Keratinocyte (primary cell): ENCODE measurements around the gene CENPP. TPM values are rescaled to one million over a fixed set of nuclear protein-coding genes. Genes with fewer than 3 reads are reported as not detected.

Source experiments
- DNase-seq: peaks from one replicate; pipeline ENCODE4 v3.0.0-alpha.2; 2011; ENCODE audit warnings: low read depth, missing footprints, low spot score
- FAIRE-seq: peaks from 2 replicates; lab custom pipeline; 2011; peaks lifted over from hg19 to GRCh38; lab: Jason Lieb, UNC
- H2AFZ ChIP-seq: 2 replicates; pipeline ENCODE4 v1.6.0; 2012; ENCODE audit warnings: low read length, control low read depth, inconsistent platforms; ENCODE audit not compliant: control insufficient read depth
- H3K27ac ChIP-seq: 2 replicates; pipeline ENCODE4 v1.5.1; 2011; ENCODE audit warnings: low read length; ENCODE audit not compliant: control insufficient read depth, insufficient read depth
- H3K27me3 ChIP-seq: 3 replicates; pipeline ENCODE4 v1.6.0; 2011; ENCODE audit warnings: low read length; ENCODE audit not compliant: control insufficient read depth, insufficient read depth; ENCODE audit errors: extremely low read depth
- H3K36me3 ChIP-seq, 2 experiments: 2 replicates in 1 of 2; 3 replicates in 1 of 2; pipeline ENCODE4 v1.5.1; 2011; ENCODE audit warnings: low read length in 2 of 2, mild to moderate bottlenecking in 1 of 2; ENCODE audit not compliant: control insufficient read depth in 2 of 2, insufficient read depth in 2 of 2; ENCODE audit errors: extremely low read depth in 1 of 2
- H3K4me1 ChIP-seq: 3 replicates; pipeline ENCODE4 v1.5.1; 2011; ENCODE audit warnings: low read length; ENCODE audit not compliant: control insufficient read depth, insufficient read depth; ENCODE audit errors: extremely low read depth
- H3K4me2 ChIP-seq: 3 replicates; pipeline ENCODE4 v1.6.0; 2011; ENCODE audit warnings: low read depth, low read length; ENCODE audit not compliant: control insufficient read depth, insufficient read depth; ENCODE audit errors: extremely low read depth
- H3K4me3 ChIP-seq, 3 experiments: fragments of 200-600 bp in 1 of 3; sonication (generic) in 1 of 3; 2 replicates in 2 of 3; 3 replicates in 1 of 3; pipeline ENCODE4 v1.5.1; 2011 to 2016; ENCODE audit warnings: low read length in 3 of 3, mild to moderate bottlenecking in 3 of 3, control low read depth in 2 of 3, inconsistent platforms in 1 of 3, low read depth in 1 of 3, mixed read lengths in 1 of 3, mixed run types in 1 of 3, moderate library complexity in 1 of 3; ENCODE audit not compliant: control insufficient read depth in 2 of 3, insufficient read depth in 2 of 3; ENCODE audit errors: extremely low read depth in 1 of 3
- H3K79me2 ChIP-seq: 2 replicates; pipeline ENCODE4 v1.6.0; 2012; ENCODE audit warnings: low read length; ENCODE audit not compliant: control insufficient read depth, insufficient read depth
- H3K9ac ChIP-seq: 3 replicates; pipeline ENCODE4 v1.6.0; 2011; ENCODE audit warnings: low read length; ENCODE audit not compliant: control insufficient read depth, insufficient read depth; ENCODE audit errors: extremely low read depth
- H3K9me1 ChIP-seq: 3 replicates; pipeline ENCODE4 v1.6.0; 2011; ENCODE audit warnings: low read length; ENCODE audit not compliant: control insufficient read depth, insufficient read depth; ENCODE audit errors: extremely low read depth
- H3K9me3 ChIP-seq: 2 replicates; pipeline ENCODE4 v1.5.1; 2012; ENCODE audit warnings: low read depth, low read length; ENCODE audit not compliant: control insufficient read depth
- H4K20me1 ChIP-seq: 3 replicates; pipeline ENCODE4 v1.6.0; 2011; ENCODE audit warnings: low read length; ENCODE audit not compliant: control insufficient read depth, insufficient read depth; ENCODE audit errors: extremely low read depth
- CTCF ChIP-seq, 3 experiments: IDR thresholded peaks in 1 of 3; conservative IDR thresholded peaks in 1 of 3; optimal IDR thresholded peaks in 1 of 3; 2 replicates in 2 of 3; 3 replicates in 1 of 3; pipeline versions ENCODE3 to v1.5.1; 2011; ENCODE audit warnings: low read length in 3 of 3, mild to moderate bottlenecking in 3 of 3, moderate library complexity in 2 of 3, control low read depth in 1 of 3, inconsistent platforms in 1 of 3; ENCODE audit not compliant: insufficient read depth in 2 of 3; ENCODE audit errors: extremely low read depth in 1 of 3
- EZH2 ChIP-seq: IDR thresholded peaks from one replicate; pipeline ENCODE4 v1.6.1; 2012; ENCODE audit warnings: inconsistent platforms, mild to moderate bottlenecking, low read length, moderate library complexity
- dilution Hi-C: fragments of 300-500 bp; cut with MboI; formaldehyde crosslinking; loops from one replicate; pipeline ENCODE4 v1.7.0; 2020; ENCODE audit warnings: low sequenced_read_pairs; ENCODE audit not compliant: extremely low pct_ligation_motif_present
- polyA plus RNA-seq, 5 experiments: library from polyadenylated mRNA; depleted of rRNA in 3 of 5; stranded (reverse) in 3 of 5; stranded (forward) in 1 of 5; unstranded in 1 of 5; fragments of >200 nt; gene quantifications; 1 replicate in 1 of 5; 2 replicates in 3 of 5; 3 replicates in 1 of 5; pipeline versions ENCODE4 v1.2.1 to v1.2.3, GENCODE V29; 2011 to 2012; ENCODE audit warnings: missing spikeins in 2 of 5, low read depth in 1 of 5, low replicate concordance in 1 of 5

The CENPP gene
- polyA plus RNA-seq, 1 donor (not counting 4 experiments of a cell fraction or from before 2014, with no cell fraction given): 6.7 TPM

- H4K20me1 ChIP-seq: no peaks in the 10 kb centered on the region
- no peak for FAIRE-seq
- dilution Hi-C loops: no loop called here
- H2AFZ ChIP-seq: no peak overlapping the region
- peaks cover 7% of the 10 kb centered on the region for H3K79me2 ChIP-seq
- peaks cover 23% of the 10 kb centered on the region for H3K4me1 ChIP-seq
- H3K4me3 ChIP-seq: no peak overlapping the region
- no peak overlapping the region for H3K9ac ChIP-seq
- no peaks in the 10 kb centered on the region for H3K9me3 ChIP-seq
- no peak overlapping the region for H3K27ac ChIP-seq
- H3K4me2 ChIP-seq: no peak overlapping the region
- H3K9me1 ChIP-seq: no peaks in the 10 kb centered on the region
- TF ChIP-seq EZH2: no peak
- TF ChIP-seq CTCF (optimal IDR thresholded peaks at IDR 0.05 in 1 of 3, IDR thresholded peaks at IDR 0.05 in 1 of 3, conservative IDR thresholded peaks at IDR 0.05 in 1 of 3; ENCODE audit: extremely low read depth in 1 of 3, insufficient read depth in 2 of 3, low read length in 3 of 3): no peak
- peaks cover 11 to 16% of the 10 kb centered on the region in 2 experiments for H3K36me3 ChIP-seq
- DNase-seq: no peak
- no peaks in the 10 kb centered on the region for H3K27me3 ChIP-seq
Measured at GRCh38 chr9:92298036-92298435, 27.7 kb upstream of the CENPP start.

GRCh38 chr9:92299116-92299515 lies 26.6 kb upstream of the CENPP start:
- H3K36me3 ChIP-seq: peaks cover 14 to 21% of the 10 kb centered on the region in 2 experiments
- dilution Hi-C loops: no loop called here
- TF ChIP-seq EZH2 (no peak), CTCF (optimal IDR thresholded peaks at IDR 0.05 in 1 of 3, IDR thresholded peaks at IDR 0.05 in 1 of 3, conservative IDR thresholded peaks at IDR 0.05 in 1 of 3; ENCODE audit: extremely low read depth in 1 of 3, insufficient read depth in 2 of 3, low read length in 3 of 3) (no peak)

More at GRCh38 chr9:92299116-92299515, 26.6 kb upstream of the CENPP start:
- Histone ChIP-seq H3K79me2 (peaks cover 3% of the 10 kb centered on the region), H3K27me3 (no peaks in the 10 kb centered on the region), H3K27ac (no peak overlapping the region), H3K4me3 (no peak overlapping the region), H3K9me1 (no peaks in the 10 kb centered on the region), H3K4me1 (peaks cover 22% of the 10 kb centered on the region), H4K20me1 (no peaks in the 10 kb centered on the region), H2AFZ (no peak overlapping the region), H3K4me2 (no peak overlapping the region), H3K9ac (no peak overlapping the region), H3K9me3 (no peaks in the 10 kb centered on the region)
- no peak for DNase-seq
- no peak for FAIRE-seq
